ENCODE measurements around the gene AHRR.

The AHRR gene

GRCh38 chr5:449151-449550, 127.6 kb downstream of the AHRR start:
- CTCF ChIA-PET, result no interaction called here
- no peak for TF ChIP-seq CTCF (conservative IDR thresholded peaks at IDR 0.05; ENCODE audit: low read depth)
- no peak overlapping the region for H3K27ac ChIP-seq
- no peak for DNase-seq (ENCODE audit: low spot score)
- POLR2A ChIA-PET (ENCODE audit: low non-redundant PET), result no interaction called here

GRCh38 chr5:451587-452458, 130.3 kb downstream of the AHRR start:
- POLR2A ChIA-PET (ENCODE audit: low non-redundant PET), result no interaction called here
- no peak for DNase-seq (ENCODE audit: low spot score)
- TF ChIP-seq CTCF (conservative IDR thresholded peaks at IDR 0.05; ENCODE audit: low read depth), result no peak
- CTCF ChIA-PET, result no interaction called here
- no peak overlapping the region for H3K27ac ChIP-seq

GRCh38 chr5:452978-453710, 131.6 kb downstream of the AHRR start:
- DNase-seq (ENCODE audit: low spot score), result no peak
- CTCF ChIA-PET, result interaction anchor here (0.5 kb wide), 1 partner anchor 440 kb away, joined by 3 read pairs; no protein-coding TSS in a partner anchor
- peak overlapping the region; percentile 51; the same call in 1 of the 2 replicates for H3K27ac ChIP-seq
- no peak for TF ChIP-seq CTCF (conservative IDR thresholded peaks at IDR 0.05; ENCODE audit: low read depth)
- POLR2A ChIA-PET (ENCODE audit: low non-redundant PET), result no interaction called here

GRCh38 chr5:453725-454481, 132.4 kb downstream of the AHRR start:
- peak overlapping the region; percentile 51 for H3K27ac ChIP-seq
- ChIA-PET POLR2A (ENCODE audit: low non-redundant PET) (no interaction called here), CTCF (interaction anchor here (0.5 to 0.7 kb wide), 2 partner anchors 134 to 441 kb away, joined by 3 to 4 read pairs; no protein-coding TSS in a partner anchor)
- no peak for DNase-seq (ENCODE audit: low spot score)
- no peak for TF ChIP-seq CTCF (conservative IDR thresholded peaks at IDR 0.05; ENCODE audit: low read depth)

- no peak overlapping the region for H3K27ac ChIP-seq
- no peak for TF ChIP-seq CTCF (conservative IDR thresholded peaks at IDR 0.05; ENCODE audit: low read depth)
- POLR2A ChIA-PET (ENCODE audit: low non-redundant PET), result no interaction called here
- CTCF ChIA-PET, result interaction anchor here (0.7 kb wide), 1 partner anchor 374 kb away, joined by 3 read pairs; no protein-coding TSS in a partner anchor
- no peak for DNase-seq (ENCODE audit: low spot score)
Observed at GRCh38 chr5:454936-455335, 133.4 kb downstream of the AHRR start.

GRCh38 chr5:455806-456205, 134.3 kb downstream of the AHRR start:
- no peak overlapping the region for H3K27ac ChIP-seq
- CTCF ChIA-PET, result interaction anchor here (0.6 kb wide), 1 partner anchor 479 kb away, joined by 3 read pairs; no protein-coding TSS in a partner anchor
- TF ChIP-seq CTCF (conservative IDR thresholded peaks at IDR 0.05; ENCODE audit: low read depth), result no peak
- no peak for DNase-seq (ENCODE audit: low spot score)
- POLR2A ChIA-PET (ENCODE audit: low non-redundant PET), result no interaction called here
